SK-N-SH (cell line): Measurements from ENCODE around the gene CCDC15. TPM values are rescaled to one million over a fixed set of nuclear protein-coding genes. Genes with fewer than 3 reads are reported as not detected.

ENCODE experiments used
- CTCF ChIA-PET: fragments of 300-600, 350-600 bp; formaldehyde crosslinking; extraction: SDS; loops from one replicate; lab custom pipeline; 2021; lab: Yijun Ruan, JAX
- POLR2A ChIA-PET: fragments of 350-600 bp; sonication (Branson Sonifier 250); formaldehyde crosslinking; extraction: SDS; loops from one replicate; lab custom pipeline; 2020; ENCODE audit warnings: antibody characterized with exemption, inconsistent platforms; lab: Yijun Ruan, JAX
- DNase-seq: peaks from one replicate; pipeline ENCODE4 v3.0.0; 2012
- H2AFZ ChIP-seq: fragments of 200-600 bp; sonication (generic); 2 replicates; pipeline ENCODE4 v1.8.1; 2016; ENCODE audit warnings: antibody characterized with exemption, mild to moderate bottlenecking, low read depth
- H3F3A ChIP-seq: fragments of 200-600 bp; sonication (generic); replicated peaks from 2 replicates; pipeline ENCODE3; 2016; ENCODE audit warnings: antibody characterized with exemption, mild to moderate bottlenecking; ENCODE audit not compliant: insufficient read depth
- H3K27ac ChIP-seq, 2 experiments: fragments of 200-500 bp in 1 of 2; fragments of 200-600 bp in 1 of 2; sonication (Bioruptor generic) in 1 of 2; sonication (generic), shearing (Covaris generic) in 1 of 2; 2 replicates each; pipeline versions ENCODE4 v1.5.1 to v1.6.1; 2014 to 2016; ENCODE audit warnings: low read depth in 2 of 2, inconsistent platforms in 1 of 2, low read length in 1 of 2, mild to moderate bottlenecking in 1 of 2, mixed read lengths in 1 of 2
- H3K27me3 ChIP-seq: fragments of 200-600 bp; sonication (generic), shearing (Covaris generic); 2 replicates; pipeline ENCODE4 v1.6.1; 2016; ENCODE audit warnings: mixed run types; ENCODE audit not compliant: insufficient read depth
- H3K36me3 ChIP-seq, 2 experiments: fragments of 200-500 bp in 1 of 2; fragments of 200-600 bp in 1 of 2; sonication (Bioruptor generic) in 1 of 2; sonication (generic) in 1 of 2; replicated peaks in 1 of 2; 2 replicates each; pipeline versions ENCODE3 to v1.5.1; 2014 to 2016; ENCODE audit warnings: low read length in 1 of 2, mild to moderate bottlenecking in 1 of 2; ENCODE audit not compliant: insufficient read depth in 2 of 2, control insufficient read depth in 1 of 2
- H3K4me1 ChIP-seq, 2 experiments: fragments of 200-500 bp in 1 of 2; fragments of 200-600 bp in 1 of 2; sonication (Bioruptor generic) in 1 of 2; sonication (generic), shearing (Covaris generic) in 1 of 2; 2 replicates each; pipeline versions ENCODE4 v1.5.1 to v1.6.1; 2014 to 2016; ENCODE audit warnings: low read depth in 1 of 2, low read length in 1 of 2, mixed run types in 1 of 2; ENCODE audit not compliant: insufficient read depth in 2 of 2, control insufficient read depth in 1 of 2
- H3K4me2 ChIP-seq: fragments of 200-600 bp; sonication (generic), shearing (Covaris generic); 2 replicates; pipeline ENCODE4 v1.6.1; 2017; ENCODE audit warnings: mixed run types
- H3K4me3 ChIP-seq, 2 experiments: fragments of 200-500 bp in 1 of 2; fragments of 200-600 bp in 1 of 2; sonication (Bioruptor generic) in 1 of 2; sonication (generic), shearing (Covaris generic) in 1 of 2; 2 replicates each; pipeline versions ENCODE4 v1.5.1 to v1.8.1; 2014 to 2016; ENCODE audit warnings: low read depth in 2 of 2, inconsistent platforms in 1 of 2, low read length in 1 of 2, mild to moderate bottlenecking in 1 of 2, mixed read lengths in 1 of 2, moderate library complexity in 1 of 2
- H3K79me2 ChIP-seq: fragments of 200-600 bp; sonication (generic); 2 replicates; pipeline ENCODE4 v1.8.1; 2017; ENCODE audit warnings: mild to moderate bottlenecking; ENCODE audit not compliant: insufficient read depth
- H3K9ac ChIP-seq: fragments of 200-600 bp; sonication (generic); 2 replicates; pipeline ENCODE4 v1.6.1; 2017; ENCODE audit warnings: mixed run types
- H3K9me2 ChIP-seq: fragments of 200-600 bp; sonication (generic); 2 replicates; pipeline ENCODE4 v1.6.1; 2017; ENCODE audit warnings: mixed run types
- H3K9me3 ChIP-seq: fragments of 200-600 bp; sonication (generic); 2 replicates; pipeline ENCODE4 v1.6.1; 2017; ENCODE audit warnings: mixed run types, mild to moderate bottlenecking, moderate library complexity
- H4K20me1 ChIP-seq: fragments of 200-600 bp; sonication (generic); 2 replicates; pipeline ENCODE4 v1.6.1; 2017; ENCODE audit warnings: mild to moderate bottlenecking, mixed run types; ENCODE audit not compliant: insufficient read depth
- CHD2 ChIP-seq: fragments of 150-350 bp; IDR thresholded peaks from 2 replicates; pipeline ENCODE4 v1.6.1; 2018; ENCODE audit warnings: low read length; ENCODE audit not compliant: partially characterized antibody
- EZH2phosphoT487 ChIP-seq: fragments of 200-600 bp; sonication (generic); IDR thresholded peaks from 2 replicates; pipeline ENCODE4 v1.6.1; 2017; ENCODE audit warnings: low read depth, mixed run types, mild to moderate bottlenecking, antibody characterized with exemption, moderate library complexity, borderline replicate concordance
- FOXM1 ChIP-seq: IDR thresholded peaks from 2 replicates; pipeline ENCODE4 v1.4.0; 2012; ENCODE audit warnings: low read depth, mild to moderate bottlenecking
- GATA2 ChIP-seq: sonication (generic); formaldehyde crosslinking; IDR thresholded peaks from 2 replicates; pipeline ENCODE4 v1.5.0; 2020; ENCODE audit warnings: mild to moderate bottlenecking, missing genetic modification reagents
- MAX ChIP-seq: IDR thresholded peaks from 2 replicates; pipeline ENCODE4 v1.4.0; 2012; ENCODE audit warnings: low read depth
- MXI1 ChIP-seq: IDR thresholded peaks from 2 replicates; pipeline ENCODE4 v1.6.1; 2012; ENCODE audit warnings: mild to moderate bottlenecking, low read depth, low read length, improper control_type of control experiment
- NRF1 ChIP-seq: IDR thresholded peaks from 2 replicates; pipeline ENCODE4 v1.6.1; 2012; ENCODE audit warnings: low read depth, mild to moderate bottlenecking, low read length
- RFX5 ChIP-seq: IDR thresholded peaks from 2 replicates; pipeline ENCODE4 v1.6.1; 2012; ENCODE audit warnings: mild to moderate bottlenecking, improper control_type of control experiment, low read length
- TEAD4 ChIP-seq: IDR thresholded peaks from 2 replicates; pipeline ENCODE4 v1.4.0; 2012; ENCODE audit warnings: mild to moderate bottlenecking, borderline replicate concordance; ENCODE audit not compliant: insufficient read depth
- USF2 ChIP-seq: fragments of 150-350 bp; IDR thresholded peaks from 2 replicates; pipeline ENCODE4 v1.6.1; 2017; ENCODE audit warnings: antibody characterized with exemption, low read length, low read depth, borderline replicate concordance
- ZBTB33 ChIP-seq: IDR thresholded peaks from 2 replicates; pipeline ENCODE4 v1.4.0; 2012; ENCODE audit warnings: low read depth, borderline replicate concordance
- WGBS: methylation state at CpG from one replicate; pipeline ENCODE4 v1.1.6; 2017; ENCODE audit warnings: low lambda C conversion rate; 5-methylcytosine and 5-hydroxymethylcytosine counted together
- polyA plus RNA-seq, 3 experiments: library from polyadenylated mRNA; depleted of rRNA; stranded (reverse); fragments of >200 nt; gene quantifications; 2 replicates each; pipeline ENCODE4 v1.2.3, GENCODE V29; 2012
- TF ChIP-seq, protein P1 (sequence below): fragments of 200-600 bp; sonication (generic); IDR thresholded peaks from 2 replicates; pipeline ENCODE4 v1.6.1; 2017; ENCODE audit warnings: antibody characterized with exemption, mild to moderate bottlenecking, moderate library complexity
- TF ChIP-seq, protein P2 (sequence below): IDR thresholded peaks from 2 replicates; pipeline ENCODE4 v1.4.0; 2012; ENCODE audit warnings: low read depth, borderline replicate concordance
- TF ChIP-seq, protein P3 (sequence below): IDR thresholded peaks from 2 replicates; pipeline ENCODE4 v1.6.1; 2012; ENCODE audit warnings: mild to moderate bottlenecking, low read depth, low read length, moderate library complexity

Gene CCDC15
- polyA plus RNA-seq, 1 of the 3 experiments (the other 2 are of a cell fraction), result 0.69 TPM

- WGBS, result 87% methylated on average over 14 of the region's 19 CpGs
- Histone ChIP-seq H3K4me1 (no peaks in the 10 kb centered on the region; a peak in 1 of 4 replicates), H3K27ac (no peak overlapping the region), H3K79me2 (no peaks in the 10 kb centered on the region), H3K9me3 (no peaks in the 10 kb centered on the region), H2AFZ (no peak overlapping the region), H3K27me3 (no peaks in the 10 kb centered on the region), H3K36me3 (no peaks in the 10 kb centered on the region), H3K9ac (no peak overlapping the region), H4K20me1 (no peaks in the 10 kb centered on the region), H3K9me2 (no peaks in the 10 kb centered on the region), H3K4me3 (no peak overlapping the region), H3K4me2 (no peak overlapping the region), H3F3A (no peaks in the 10 kb centered on the region)
- CTCF ChIA-PET, result interaction anchor here (1.4 to 3.8 kb wide), 3 partner anchors 17 to 207 kb away, joined by 3 to 14 read pairs (median 12); no protein-coding TSS in a partner anchor
- DNase-seq, result no peak
- POLR2A ChIA-PET, result no interaction called here
- TF ChIP-seq EZH2phosphoT487 (no peak), GATA2 (CRISPR knock-in tag) (no peak), USF2 (no peak), TEAD4 (no peak), CHD2 (no peak), FOXM1 (no peak), MXI1 (no peak), RFX5 (no peak), ZBTB33 (no peak), NRF1 (no peak), MAX (no peak)
- TF ChIP-seq, protein P1, sequence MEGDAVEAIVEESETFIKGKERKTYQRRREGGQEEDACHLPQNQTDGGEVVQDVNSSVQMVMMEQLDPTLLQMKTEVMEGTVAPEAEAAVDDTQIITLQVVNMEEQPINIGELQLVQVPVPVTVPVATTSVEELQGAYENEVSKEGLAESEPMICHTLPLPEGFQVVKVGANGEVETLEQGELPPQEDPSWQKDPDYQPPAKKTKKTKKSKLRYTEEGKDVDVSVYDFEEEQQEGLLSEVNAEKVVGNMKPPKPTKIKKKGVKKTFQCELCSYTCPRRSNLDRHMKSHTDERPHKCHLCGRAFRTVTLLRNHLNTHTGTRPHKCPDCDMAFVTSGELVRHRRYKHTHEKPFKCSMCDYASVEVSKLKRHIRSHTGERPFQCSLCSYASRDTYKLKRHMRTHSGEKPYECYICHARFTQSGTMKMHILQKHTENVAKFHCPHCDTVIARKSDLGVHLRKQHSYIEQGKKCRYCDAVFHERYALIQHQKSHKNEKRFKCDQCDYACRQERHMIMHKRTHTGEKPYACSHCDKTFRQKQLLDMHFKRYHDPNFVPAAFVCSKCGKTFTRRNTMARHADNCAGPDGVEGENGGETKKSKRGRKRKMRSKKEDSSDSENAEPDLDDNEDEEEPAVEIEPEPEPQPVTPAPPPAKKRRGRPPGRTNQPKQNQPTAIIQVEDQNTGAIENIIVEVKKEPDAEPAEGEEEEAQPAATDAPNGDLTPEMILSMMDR, result no peak
- TF ChIP-seq, protein P2, sequence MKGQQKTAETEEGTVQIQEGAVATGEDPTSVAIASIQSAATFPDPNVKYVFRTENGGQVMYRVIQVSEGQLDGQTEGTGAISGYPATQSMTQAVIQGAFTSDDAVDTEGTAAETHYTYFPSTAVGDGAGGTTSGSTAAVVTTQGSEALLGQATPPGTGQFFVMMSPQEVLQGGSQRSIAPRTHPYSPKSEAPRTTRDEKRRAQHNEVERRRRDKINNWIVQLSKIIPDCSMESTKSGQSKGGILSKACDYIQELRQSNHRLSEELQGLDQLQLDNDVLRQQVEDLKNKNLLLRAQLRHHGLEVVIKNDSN, result no peak
- TF ChIP-seq, protein P3, sequence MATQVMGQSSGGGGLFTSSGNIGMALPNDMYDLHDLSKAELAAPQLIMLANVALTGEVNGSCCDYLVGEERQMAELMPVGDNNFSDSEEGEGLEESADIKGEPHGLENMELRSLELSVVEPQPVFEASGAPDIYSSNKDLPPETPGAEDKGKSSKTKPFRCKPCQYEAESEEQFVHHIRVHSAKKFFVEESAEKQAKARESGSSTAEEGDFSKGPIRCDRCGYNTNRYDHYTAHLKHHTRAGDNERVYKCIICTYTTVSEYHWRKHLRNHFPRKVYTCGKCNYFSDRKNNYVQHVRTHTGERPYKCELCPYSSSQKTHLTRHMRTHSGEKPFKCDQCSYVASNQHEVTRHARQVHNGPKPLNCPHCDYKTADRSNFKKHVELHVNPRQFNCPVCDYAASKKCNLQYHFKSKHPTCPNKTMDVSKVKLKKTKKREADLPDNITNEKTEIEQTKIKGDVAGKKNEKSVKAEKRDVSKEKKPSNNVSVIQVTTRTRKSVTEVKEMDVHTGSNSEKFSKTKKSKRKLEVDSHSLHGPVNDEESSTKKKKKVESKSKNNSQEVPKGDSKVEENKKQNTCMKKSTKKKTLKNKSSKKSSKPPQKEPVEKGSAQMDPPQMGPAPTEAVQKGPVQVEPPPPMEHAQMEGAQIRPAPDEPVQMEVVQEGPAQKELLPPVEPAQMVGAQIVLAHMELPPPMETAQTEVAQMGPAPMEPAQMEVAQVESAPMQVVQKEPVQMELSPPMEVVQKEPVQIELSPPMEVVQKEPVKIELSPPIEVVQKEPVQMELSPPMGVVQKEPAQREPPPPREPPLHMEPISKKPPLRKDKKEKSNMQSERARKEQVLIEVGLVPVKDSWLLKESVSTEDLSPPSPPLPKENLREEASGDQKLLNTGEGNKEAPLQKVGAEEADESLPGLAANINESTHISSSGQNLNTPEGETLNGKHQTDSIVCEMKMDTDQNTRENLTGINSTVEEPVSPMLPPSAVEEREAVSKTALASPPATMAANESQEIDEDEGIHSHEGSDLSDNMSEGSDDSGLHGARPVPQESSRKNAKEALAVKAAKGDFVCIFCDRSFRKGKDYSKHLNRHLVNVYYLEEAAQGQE, result no peak
Measured at GRCh38 chr11:125073616-125074483, 119.8 kb downstream of the CCDC15 start.
